SK-N-SH treated with all-trans-retinoic acid at 6 μM for 48 hours (cell line): ENCODE measurements around the gene ZNF385B.

Experiments used
- ARNTL ChIP-seq: fragments of 450-650 bp; formaldehyde crosslinking; IDR thresholded peaks from 2 replicates; pipeline ENCODE4 v1.5.0; 2020; ENCODE audit warnings: low read depth, mild to moderate bottlenecking, moderate library complexity, borderline replicate concordance
- PATZ1 ChIP-seq: fragments of 250-450 bp; sonication (Bioruptor Pico); IDR thresholded peaks from 2 replicates; pipeline ENCODE4 v1.8.0; 2020; ENCODE audit warnings: mild to moderate bottlenecking, moderate library complexity, borderline replicate concordance
- POU6F1 ChIP-seq: fragments of 250-450 bp; sonication (Bioruptor Pico); IDR thresholded peaks from 2 replicates; pipeline ENCODE4 v1.8.0; 2021; ENCODE audit warnings: low read depth, mild to moderate bottlenecking, moderate library complexity, borderline replicate concordance
- PPARA ChIP-seq: fragments of 250-450 bp; sonication (Bioruptor Pico); IDR thresholded peaks from 2 replicates; pipeline ENCODE4 v1.5.0; 2020; ENCODE audit warnings: mild to moderate bottlenecking, borderline replicate concordance
- RARB ChIP-seq: fragments of 250-450 bp; sonication (Bioruptor Pico); IDR thresholded peaks from 2 replicates; pipeline ENCODE4 v1.8.0; 2021; ENCODE audit warnings: mild to moderate bottlenecking, moderate library complexity
- ZFP3 ChIP-seq: fragments of 250-450 bp; sonication (Bioruptor Pico); IDR thresholded peaks from 2 replicates; pipeline ENCODE4 v1.5.0; 2020; ENCODE audit warnings: mild to moderate bottlenecking, moderate library complexity
- ZNF70 ChIP-seq: fragments of 450-650 bp; formaldehyde crosslinking; IDR thresholded peaks from 2 replicates; pipeline ENCODE4 v1.5.0; 2020; ENCODE audit warnings: mild to moderate bottlenecking, moderate library complexity
- TF ChIP-seq, protein P1 (sequence below): fragments of 250-450 bp; sonication (Bioruptor Pico); IDR thresholded peaks from 2 replicates; pipeline ENCODE4 v1.5.1; 2020; ENCODE audit warnings: low read depth, mild to moderate bottlenecking, moderate library complexity

GRCh38 chr2:179741317-179741716 is 120.1 kb downstream of the ZNF385B start:
- TF ChIP-seq RARB (CRISPR knock-in tag) (no peak), PATZ1 (CRISPR knock-in tag) (no peak), PPARA (no peak), POU6F1 (CRISPR knock-in tag) (no peak), ZNF70 (CRISPR knock-in tag) (no peak), ZFP3 (CRISPR knock-in tag) (no peak), ARNTL (CRISPR knock-in tag) (no peak)
- TF ChIP-seq, protein P1, sequence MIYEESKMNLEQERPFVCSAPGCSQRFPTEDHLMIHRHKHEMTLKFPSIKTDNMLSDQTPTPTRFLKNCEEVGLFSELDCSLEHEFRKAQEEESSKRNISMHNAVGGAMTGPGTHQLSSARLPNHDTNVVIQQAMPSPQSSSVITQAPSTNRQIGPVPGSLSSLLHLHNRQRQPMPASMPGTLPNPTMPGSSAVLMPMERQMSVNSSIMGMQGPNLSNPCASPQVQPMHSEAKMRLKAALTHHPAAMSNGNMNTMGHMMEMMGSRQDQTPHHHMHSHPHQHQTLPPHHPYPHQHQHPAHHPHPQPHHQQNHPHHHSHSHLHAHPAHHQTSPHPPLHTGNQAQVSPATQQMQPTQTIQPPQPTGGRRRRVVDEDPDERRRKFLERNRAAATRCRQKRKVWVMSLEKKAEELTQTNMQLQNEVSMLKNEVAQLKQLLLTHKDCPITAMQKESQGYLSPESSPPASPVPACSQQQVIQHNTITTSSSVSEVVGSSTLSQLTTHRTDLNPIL (CRISPR knock-in tag): no peak
